Nephron progenitor cell (in vitro differentiated cells): Measurements from ENCODE around the gene RAB1B.
A peak's percentile ranks its signal among the peaks of the same experiment; 100 is the strongest.

Source experiments
- DNase-seq: peaks from one replicate; pipeline ENCODE4 v3.0.0; 2021
- H3K27ac Mint-ChIP-seq: 2 replicates; pipeline ENCODE4 v1.8.0; 2021; ENCODE audit warnings: mild to moderate bottlenecking, moderate library complexity, mixed read lengths
- H3K27me3 Mint-ChIP-seq: 2 replicates; pipeline ENCODE4 v1.8.0; 2021; ENCODE audit warnings: mild to moderate bottlenecking, low read depth, mixed read lengths; ENCODE audit not compliant: poor library complexity
- H3K36me3 Mint-ChIP-seq: 2 replicates; pipeline ENCODE4 v1.8.0; 2021; ENCODE audit warnings: low read depth, mixed read lengths
- H3K4me1 Mint-ChIP-seq: 2 replicates; pipeline ENCODE4 v1.8.0; 2021; ENCODE audit warnings: mixed read lengths
- H3K4me3 Mint-ChIP-seq: 2 replicates; pipeline ENCODE4 v1.8.0; 2021; ENCODE audit warnings: mild to moderate bottlenecking, moderate library complexity, mixed read lengths
- H3K9me3 Mint-ChIP-seq: 2 replicates; pipeline ENCODE4 v1.8.0; 2021; ENCODE audit warnings: mild to moderate bottlenecking, moderate library complexity, mixed read lengths
- CTCF ChIP-seq: fragments of 200-600 bp; sonication (generic); IDR thresholded peaks from 2 replicates; pipeline ENCODE4 v1.5.0; 2021; ENCODE audit warnings: antibody characterized with exemption

Gene RAB1B

GRCh38 chr11:66267379-66268243 is 828 bp upstream of the RAB1B start:
- Mint-ChIP-seq H3K27me3 (no peaks in the 10 kb centered on the region), H3K27ac (peak overlapping the region; percentile 99), H3K4me1 (peaks cover 25% of the 10 kb centered on the region), H3K36me3 (peaks cover 26% of the 10 kb centered on the region), H3K4me3 (peak overlapping the region; percentile 96), H3K9me3 (no peaks in the 10 kb centered on the region)
- TF ChIP-seq CTCF = no peak
- peak; percentile 92 for DNase-seq

GRCh38 chr11:66268952-66269905 is 790 bp downstream of the RAB1B start:
- H3K4me3 Mint-ChIP-seq = peak overlapping the region; percentile 96
- peak overlapping the region; percentile 88 for H3K27ac Mint-ChIP-seq
- no peak for TF ChIP-seq CTCF
- H3K36me3 Mint-ChIP-seq = peaks cover 37% of the 10 kb centered on the region
- H3K27me3 Mint-ChIP-seq = no peaks in the 10 kb centered on the region
- no peaks in the 10 kb centered on the region for H3K9me3 Mint-ChIP-seq
- H3K4me1 Mint-ChIP-seq = peaks cover 29% of the 10 kb centered on the region
- peak; percentile 50 for DNase-seq

- Mint-ChIP-seq H3K27ac (peak overlapping the region; percentile 54), H3K4me1 (peaks cover 28% of the 10 kb centered on the region), H3K9me3 (no peaks in the 10 kb centered on the region), H3K36me3 (peaks cover 45% of the 10 kb centered on the region), H3K4me3 (peak overlapping the region; percentile 42), H3K27me3 (no peaks in the 10 kb centered on the region)
- TF ChIP-seq CTCF = no peak
- DNase-seq = no peak
Measured at GRCh38 chr11:66271816-66272215, 3.4 kb downstream of the RAB1B start.

GRCh38 chr11:66272596-66272995 is 4.2 kb downstream of the RAB1B start:
- no peak overlapping the region for H3K4me3 Mint-ChIP-seq
- TF ChIP-seq CTCF = no peak
- H3K4me1 Mint-ChIP-seq = peaks cover 21% of the 10 kb centered on the region
- no peaks in the 10 kb centered on the region for H3K27me3 Mint-ChIP-seq
- H3K27ac Mint-ChIP-seq = peak overlapping the region; percentile 22
- no peaks in the 10 kb centered on the region for H3K9me3 Mint-ChIP-seq
- DNase-seq = no peak
- peaks cover 45% of the 10 kb centered on the region for H3K36me3 Mint-ChIP-seq

GRCh38 chr11:66274219-66274618 is 5.8 kb downstream of the RAB1B start:
- H3K27me3 Mint-ChIP-seq = peaks cover 5% of the 10 kb centered on the region
- H3K36me3 Mint-ChIP-seq = peaks cover 45% of the 10 kb centered on the region
- no peak overlapping the region for H3K4me3 Mint-ChIP-seq
- TF ChIP-seq CTCF = no peak
- no peak for DNase-seq
- peaks cover 21% of the 10 kb centered on the region for H3K4me1 Mint-ChIP-seq
- H3K9me3 Mint-ChIP-seq = no peaks in the 10 kb centered on the region
- H3K27ac Mint-ChIP-seq = no peak overlapping the region
